Measurements from ENCODE around the gene PSD. TPM values are rescaled to one million over a fixed set of nuclear protein-coding genes. Genes with fewer than 3 reads are reported as not detected.

The PSD gene
- total RNA-seq, 1 experiment from 2014 or later, result 0.75 TPM

GRCh38 chr10:102408728-102409603 lies 9.6 kb downstream of the PSD start:
- POLR2A ChIA-PET, result interaction anchor here (0.5 to 1.9 kb wide), 4 partner anchors 11 to 28 kb away, joined by 3 to 9 read pairs (median 5); partner anchors contain the start of genes CUEDC2, FBXL15 and NFKB2
- Mint-ChIP-seq H3K4me3 (ENCODE audit: unreplicated experiment) (peak overlapping the region; percentile 55), H3K27ac (ENCODE audit: low read depth, unreplicated experiment) (no peak overlapping the region), H3K9me3 (ENCODE audit: unreplicated experiment) (no peaks in the 10 kb centered on the region), H3K36me3 (ENCODE audit: insufficient read depth, unreplicated experiment) (no peaks in the 10 kb centered on the region), H3K4me1 (ENCODE audit: insufficient read depth, unreplicated experiment) (no peaks in the 10 kb centered on the region), H3K27me3 (ENCODE audit: insufficient read depth, unreplicated experiment) (peaks cover 53% of the 10 kb centered on the region)
- BruUV-seq (replicated peaks), result no TSS peak
- DNase-seq (ENCODE audit: unreplicated experiment), result no peak
- intact Hi-C loops (cut with micrococcal nuclease), result no loop called here
- CTCF ChIA-PET, result interaction anchor here (1.5 kb wide), 1 partner anchor 9 kb away, joined by 9 read pairs; no protein-coding TSS in a partner anchor
- TF ChIP-seq CTCF (IDR thresholded peaks at IDR 0.05; ENCODE audit: unreplicated experiment), result no peak

- CTCF ChIA-PET, result interaction anchor here (1.5 kb wide), 3 partner anchors 15 to 55 kb away, joined by 3 to 11 read pairs (median 3); no protein-coding TSS in a partner anchor
These were observed 10.4 kb downstream of the PSD start for GRCh38 chr10:102408131-102408727.

GRCh38 chr10:102407425-102408130 lies 11.0 kb downstream of the PSD start:
- Mint-ChIP-seq H3K4me1 (ENCODE audit: insufficient read depth, unreplicated experiment) (peaks cover under 1% of the 10 kb centered on the region), H3K4me3 (ENCODE audit: unreplicated experiment) (no peak overlapping the region), H3K27me3 (ENCODE audit: insufficient read depth, unreplicated experiment) (peaks cover 47% of the 10 kb centered on the region), H3K27ac (ENCODE audit: low read depth, unreplicated experiment) (no peak overlapping the region), H3K36me3 (ENCODE audit: insufficient read depth, unreplicated experiment) (peaks cover 4% of the 10 kb centered on the region), H3K9me3 (ENCODE audit: unreplicated experiment) (no peaks in the 10 kb centered on the region)
- no TSS peak for BruUV-seq (replicated peaks)
- intact Hi-C loops (cut with micrococcal nuclease), result no loop called here
- no peak for DNase-seq (ENCODE audit: unreplicated experiment)
- ChIA-PET CTCF (interaction anchor here (0.5 to 1.5 kb wide), 5 partner anchors 14 to 55 kb away, joined by 3 to 11 read pairs (median 3); no protein-coding TSS in a partner anchor), POLR2A (interaction anchor here (1.0 kb wide), 1 partner anchor 13 kb away, joined by 4 read pairs; the partner anchor contains the start of gene FBXL15)
- TF ChIP-seq CTCF (IDR thresholded peaks at IDR 0.05; ENCODE audit: unreplicated experiment), result no peak

More at GRCh38 chr10:102408131-102408727, 10.4 kb downstream of the PSD start:
- Mint-ChIP-seq H3K27ac (ENCODE audit: low read depth, unreplicated experiment) (no peak overlapping the region), H3K27me3 (ENCODE audit: insufficient read depth, unreplicated experiment) (peaks cover 53% of the 10 kb centered on the region), H3K4me1 (ENCODE audit: insufficient read depth, unreplicated experiment) (no peaks in the 10 kb centered on the region), H3K4me3 (ENCODE audit: unreplicated experiment) (no peak overlapping the region), H3K9me3 (ENCODE audit: unreplicated experiment) (no peaks in the 10 kb centered on the region), H3K36me3 (ENCODE audit: insufficient read depth, unreplicated experiment) (peaks cover 4% of the 10 kb centered on the region)
- intact Hi-C loops (cut with micrococcal nuclease), result no loop called here
- DNase-seq (ENCODE audit: unreplicated experiment), result no peak
- no TSS peak for BruUV-seq (replicated peaks)
- TF ChIP-seq CTCF (IDR thresholded peaks at IDR 0.05; ENCODE audit: unreplicated experiment), result no peak
- POLR2A ChIA-PET, result interaction anchor here (1.0 kb wide), 1 partner anchor 12 kb away, joined by 4 read pairs; the partner anchor contains the start of gene FBXL15

All from MCF 10A (cell line).